IMR-90 (cell line): Measurements from ENCODE around the gene RBFOX2. TPM values are rescaled to one million over a fixed set of nuclear protein-coding genes. Genes with fewer than 3 reads are reported as not detected.
A peak's percentile ranks its signal among the peaks of the same experiment; 100 is the strongest.

Experiments
- ATAC-seq: fragments of 200-7000 bp; cut with Tn5 transposase; 2 replicates; pipeline ENCODE4 v1.9.1; 2020; ENCODE audit warnings: low read depth, mild to moderate bottlenecking, moderate library complexity
- BruUV-seq: library from RNA; stranded (reverse); fragments of 400-500 nt; replicated peaks from 2 replicates; lab custom pipeline; 2021; lab: Mats Ljungman, UMichigan
- CTCF ChIA-PET: fragments of 300-600 bp; formaldehyde crosslinking; extraction: SDS; loops from one replicate; lab custom pipeline; 2021; ENCODE audit warnings: antibody characterized with exemption; lab: Yijun Ruan, JAX
- POLR2A ChIA-PET: fragments of 300-600 bp; sonication (Branson Sonifier 250); formaldehyde crosslinking; loops from one replicate; lab custom pipeline; 2022; ENCODE audit warnings: antibody characterized with exemption; ENCODE audit not compliant: unreplicated experiment; lab: Charles Lee
- DNase-seq: peaks from one replicate; pipeline ENCODE4 v3.0.0; 2013
- H2AFZ ChIP-seq: replicated peaks from 2 replicates; pipeline ENCODE3; 2013; ENCODE audit warnings: low read length, mild to moderate bottlenecking; ENCODE audit not compliant: poor library complexity
- H2AK5ac ChIP-seq: 2 replicates; pipeline ENCODE4 v1.6.1; 2013; ENCODE audit warnings: low read depth, low read length, inconsistent platforms
- H2AK9ac ChIP-seq: replicated peaks from 2 replicates; pipeline ENCODE3; 2013; ENCODE audit warnings: mild to moderate bottlenecking, low read depth, low read length, moderate library complexity; ENCODE audit not compliant: poor library complexity
- H2BK120ac ChIP-seq: 2 replicates; pipeline ENCODE4 v1.6.1; 2013; ENCODE audit warnings: low read depth, low read length, inconsistent platforms
- H2BK15ac ChIP-seq: 3 replicates; pipeline ENCODE4 v1.6.1; 2013; ENCODE audit warnings: low read depth, low read length, inconsistent platforms
- H2BK20ac ChIP-seq: 2 replicates; pipeline ENCODE4 v1.6.1; 2013; ENCODE audit warnings: low read depth, mild to moderate bottlenecking, inconsistent platforms, low read length, moderate library complexity
- H2BK5ac ChIP-seq: 2 replicates; pipeline ENCODE4 v1.6.1; 2013; ENCODE audit warnings: mild to moderate bottlenecking, low read depth, low read length, inconsistent platforms; ENCODE audit not compliant: poor library complexity, severe bottlenecking
- H3K14ac ChIP-seq: replicated peaks from 2 replicates; pipeline ENCODE4 v1.6.1; 2013; ENCODE audit warnings: low read depth, low read length, inconsistent platforms
- H3K18ac ChIP-seq: 2 replicates; pipeline ENCODE4 v1.6.1; 2013; ENCODE audit warnings: low read depth, low read length, control low read depth
- H3K23ac ChIP-seq: 2 replicates; pipeline ENCODE4 v1.6.1; 2013; ENCODE audit warnings: low read depth, low read length, inconsistent platforms
- H3K27ac ChIP-seq: 2 replicates; pipeline ENCODE4 v1.5.1; 2013; ENCODE audit warnings: mild to moderate bottlenecking, control low read depth, low read length; ENCODE audit not compliant: insufficient read depth
- H3K27me3 ChIP-seq: 2 replicates; pipeline ENCODE4 v1.6.1; 2013; ENCODE audit warnings: low read length; ENCODE audit not compliant: control insufficient read depth, insufficient read depth
- H3K36me3 ChIP-seq: 2 replicates; pipeline ENCODE4 v1.6.1; 2013; ENCODE audit warnings: low read length, mixed read lengths; ENCODE audit not compliant: control insufficient read depth, insufficient read depth
- H3K4ac ChIP-seq: 2 replicates; pipeline ENCODE4 v1.6.1; 2013; ENCODE audit warnings: low read depth, low read length, inconsistent platforms
- H3K4me1 ChIP-seq: 2 replicates; pipeline ENCODE4 v1.6.1; 2013; ENCODE audit warnings: low read length, mixed read lengths; ENCODE audit not compliant: control insufficient read depth, insufficient read depth
- H3K4me2 ChIP-seq: 2 replicates; pipeline ENCODE4 v1.6.1; 2013; ENCODE audit warnings: low read depth, mild to moderate bottlenecking, control low read depth, low read length, moderate library complexity
- H3K4me3 ChIP-seq: 2 replicates; pipeline ENCODE4 v1.5.1; 2013; ENCODE audit warnings: low read depth, mild to moderate bottlenecking, control low read depth, low read length, moderate library complexity; ENCODE audit not compliant: insufficient read depth
- H3K56ac ChIP-seq: 2 replicates; pipeline ENCODE4 v1.6.1; 2013; ENCODE audit warnings: low read length, inconsistent platforms; ENCODE audit not compliant: insufficient read depth; ENCODE audit errors: extremely low read depth
- H3K79me1 ChIP-seq, 2 experiments: 2 replicates each; pipeline ENCODE4 v1.6.1; 2013; ENCODE audit warnings: low read length in 2 of 2, inconsistent platforms in 1 of 2, low read depth in 1 of 2
- H3K9ac ChIP-seq: 2 replicates; pipeline ENCODE4 v1.6.1; 2013; ENCODE audit warnings: low read depth, low read length, control low read depth
- H3K9me1 ChIP-seq: 2 replicates; pipeline ENCODE4 v1.6.1; 2013; ENCODE audit warnings: low read length, inconsistent platforms; ENCODE audit not compliant: insufficient read depth
- H3K9me3 ChIP-seq: 2 replicates; pipeline ENCODE4 v1.6.1; 2013; ENCODE audit warnings: low read length; ENCODE audit not compliant: control insufficient read depth, insufficient read depth
- H4K20me1 ChIP-seq: 2 replicates; pipeline ENCODE4 v1.6.1; 2013; ENCODE audit warnings: low read length, inconsistent platforms; ENCODE audit not compliant: insufficient read depth
- H4K5ac ChIP-seq: 2 replicates; pipeline ENCODE4 v1.6.1; 2013; ENCODE audit warnings: mild to moderate bottlenecking, low read depth, low read length, control low read depth
- H4K8ac ChIP-seq, 2 experiments: 2 replicates each; pipeline ENCODE4 v1.6.1; 2013; ENCODE audit warnings: low read depth in 2 of 2, low read length in 2 of 2, control low read depth in 1 of 2, inconsistent platforms in 1 of 2
- H4K91ac ChIP-seq: 2 replicates; pipeline ENCODE4 v1.6.1; 2013; ENCODE audit warnings: low read depth, low read length, inconsistent platforms; ENCODE audit not compliant: insufficient read depth
- BHLHE40 ChIP-seq: fragments of 150-350 bp; IDR thresholded peaks from 2 replicates; pipeline ENCODE4 v1.6.1; 2016; ENCODE audit warnings: mild to moderate bottlenecking, low read depth, low read length
- CEBPB ChIP-seq: IDR thresholded peaks from 2 replicates; pipeline ENCODE4 v1.6.1; 2012; ENCODE audit warnings: low read depth, low read length, improper control_type of control experiment
- CHD1 ChIP-seq: IDR thresholded peaks from 2 replicates; pipeline ENCODE4 v1.6.1; 2012; ENCODE audit warnings: low read depth, low read length, improper control_type of control experiment
- CTCF ChIP-seq: conservative IDR thresholded peaks from 2 replicates; pipeline ENCODE4 v1.5.1; 2012; ENCODE audit warnings: mild to moderate bottlenecking, low read depth, low read length, improper control_type of control experiment
- ELK1 ChIP-seq: fragments of 150-350 bp; IDR thresholded peaks from 2 replicates; pipeline ENCODE4 v1.6.1; 2016; ENCODE audit warnings: low read depth, mild to moderate bottlenecking, low read length, moderate library complexity, borderline replicate concordance
- FOS ChIP-seq: fragments of 150-350 bp; IDR thresholded peaks from 2 replicates; pipeline ENCODE4 v1.6.1; 2016; ENCODE audit warnings: low read depth, low read length
- MAFK ChIP-seq: IDR thresholded peaks from 2 replicates; pipeline ENCODE4 v1.6.1; 2012; ENCODE audit warnings: low read depth, low read length, improper control_type of control experiment
- MAZ ChIP-seq: IDR thresholded peaks from 2 replicates; pipeline ENCODE4 v1.6.1; 2012; ENCODE audit warnings: low read depth, mild to moderate bottlenecking, low read length, improper control_type of control experiment, moderate library complexity, borderline replicate concordance
- MXI1 ChIP-seq: IDR thresholded peaks from 2 replicates; pipeline ENCODE4 v1.6.1; 2012; ENCODE audit warnings: low read depth, mild to moderate bottlenecking, low read length, moderate library complexity, borderline replicate concordance
- NFE2L2 ChIP-seq: fragments of 150-350 bp; IDR thresholded peaks from 2 replicates; pipeline ENCODE4 v1.6.1; 2016; ENCODE audit warnings: low read depth, mild to moderate bottlenecking, low read length
- POLR2A ChIP-seq: IDR thresholded peaks from 2 replicates; pipeline ENCODE4 v1.6.1; 2012; ENCODE audit warnings: mild to moderate bottlenecking, low read depth, low read length
- RAD21 ChIP-seq: IDR thresholded peaks from 2 replicates; pipeline ENCODE4 v1.6.1; 2012; ENCODE audit warnings: low read length, improper control_type of control experiment
- RCOR1 ChIP-seq: IDR thresholded peaks from 2 replicates; pipeline ENCODE4 v1.6.1; 2012; ENCODE audit warnings: mild to moderate bottlenecking, low read length, improper control_type of control experiment; ENCODE audit not compliant: insufficient replicate concordance
- RFX5 ChIP-seq: IDR thresholded peaks from 2 replicates; pipeline ENCODE4 v1.8.0; 2012; ENCODE audit warnings: low read depth, mild to moderate bottlenecking, low read length, moderate library complexity
- SMC3 ChIP-seq: fragments of 150-350 bp; IDR thresholded peaks from 2 replicates; pipeline ENCODE4 v1.6.1; 2016; ENCODE audit warnings: low read depth, mild to moderate bottlenecking, antibody characterized with exemption, low read length, moderate library complexity
- USF2 ChIP-seq: fragments of 150-350 bp; IDR thresholded peaks from 2 replicates; pipeline ENCODE4 v1.6.1; 2017; ENCODE audit warnings: mild to moderate bottlenecking, antibody characterized with exemption, low read length, low read depth
- WGBS, 2 experiments: methylation state at CpG; one replicate each; pipeline versions ENCODE4 v1.1.5 to v1.1.7; 2013; ENCODE audit warnings: missing lambda C conversion rate in 2 of 2; ENCODE audit not compliant: insufficient read length in 1 of 2; ENCODE audit errors: extremely low coverage in 2 of 2; 5-methylcytosine and 5-hydroxymethylcytosine counted together
- dilution Hi-C: fragments of 300-500 bp; cut with HindIII; formaldehyde crosslinking; loops from one replicate; pipeline ENCODE4 v1.14.3; 2018; ENCODE audit warnings: low sequenced_read_pairs; ENCODE audit not compliant: unreplicated experiment
- in situ Hi-C: fragments of 300-500 bp; cut with MboI; formaldehyde crosslinking; loops from 3 replicates; pipeline ENCODE4 v1.14.3; 2019; ENCODE audit warnings: low sequenced_read_pairs, inconsistent platforms, mixed read lengths
- intact Hi-C: fragments of 100-400 bp; cut with micrococcal nuclease; formaldehyde crosslinking; loops from 2 replicates; pipeline ENCODE4 v1.10.0; 2022
- polyA plus RNA-seq, 3 experiments: library from polyadenylated mRNA; depleted of rRNA; stranded (reverse); fragments of >200 nt; gene quantifications; 2 replicates each; pipeline ENCODE4 v1.2.3, GENCODE V29; 2012; ENCODE audit warnings: low replicate concordance in 1 of 3
- total RNA-seq: library from RNA; depleted of rRNA; stranded (reverse); fragments of >200 nt; gene quantifications from 2 replicates; pipeline ENCODE4 v1.2.3, GENCODE V29; 2012

The RBFOX2 gene
- total and polyA plus RNA-seq, 2 of the 4 experiments (the other 2 are of a cell fraction), result 146 to 178 TPM

GRCh38 chr22:35705141-35705540 lies 323.5 kb downstream of the RBFOX2 start:
- Histone ChIP-seq H3K79me1 (no peaks in the 10 kb centered on the region; a peak in 1 of 4 replicates), H4K8ac (no peak overlapping the region; a peak in 1 of 4 replicates), H3K4ac (peak overlapping the region; percentile 59), H3K4me1 (peaks cover 18% of the 10 kb centered on the region), H3K56ac (no peak overlapping the region), H2AFZ (no peak overlapping the region), H2AK9ac (no peak overlapping the region), H3K14ac (no peak overlapping the region; the same call in 1 of the 2 replicates), H4K91ac (no peak overlapping the region; the same call in 1 of the 2 replicates), H2BK120ac (peak overlapping the region; percentile 58), H4K5ac (no peak overlapping the region), H2BK5ac (peak overlapping the region; percentile 68), H2BK15ac (0 out of 3 replicates have a peak overlapping the region, but pooled peaks have one; percentile 29), H3K36me3 (no peaks in the 10 kb centered on the region), H3K27ac (peak overlapping the region; percentile 53), H2BK20ac (peak overlapping the region; percentile 55), H3K27me3 (no peaks in the 10 kb centered on the region), H3K4me2 (peak overlapping the region; percentile 28), H4K20me1 (no peaks in the 10 kb centered on the region; the same call in 1 of the 2 replicates), H2AK5ac (peak overlapping the region; percentile 48; the same call in 1 of the 2 replicates), H3K9me3 (no peaks in the 10 kb centered on the region), H3K23ac (no peak overlapping the region), H3K9ac (no peak overlapping the region), H3K18ac (no peak overlapping the region), H3K9me1 (peaks cover 12% of the 10 kb centered on the region; the same call in 1 of the 2 replicates), H3K4me3 (no peak overlapping the region)
- no TSS peak for BruUV-seq
- ATAC-seq (peak; percentile 91), DNase-seq (peak; percentile 95)
- ChIA-PET POLR2A (no interaction called here), CTCF (interaction anchor here (0.6 to 0.7 kb wide), 2 partner anchors 109 to 299 kb away, joined by 4 to 5 read pairs; no protein-coding TSS in a partner anchor)
- intact Hi-C loops, result loop anchor here (5.0 kb wide), 1 partner anchor 38 kb away; no protein-coding TSS in a partner anchor
- TF ChIP-seq ELK1, result no peak
- no peak for TF ChIP-seq POLR2A
- peak; percentile 66 for TF ChIP-seq BHLHE40
- TF ChIP-seq RCOR1, result no peak
- TF ChIP-seq RAD21, result no peak
- TF ChIP-seq CTCF, result no peak
- no peak for TF ChIP-seq MAZ
- TF ChIP-seq CEBPB, result peak; percentile 94
- no peak for TF ChIP-seq USF2
- no peak for TF ChIP-seq RFX5
- TF ChIP-seq MXI1, result no peak
- TF ChIP-seq SMC3, result no peak
- TF ChIP-seq FOS, result peak; percentile 91
- TF ChIP-seq CHD1, result no peak
- 0 out of 2 replicates have a peak, but pooled peaks have one; percentile 33 for TF ChIP-seq MAFK
- no peak for TF ChIP-seq NFE2L2
- no CpG with 5 or more reads among the region's 3 CpGs for WGBS, 2 experiments
- dilution Hi-C loops, result no loop called here
- in situ Hi-C loops, result no loop called here
